H9 (cell line): Measurements from ENCODE around the gene TTC28. TPM values are rescaled to one million over a fixed set of nuclear protein-coding genes. Genes with fewer than 3 reads are reported as not detected.

Experiments
- DNase-seq: peaks from one replicate; pipeline ENCODE4 v3.0.0-alpha.2; 2017
- H2AFZ ChIP-seq: one replicate; pipeline ENCODE4 v1.6.1; 2013; ENCODE audit warnings: mild to moderate bottlenecking, low read length, control low read depth, moderate library complexity
- H2AK5ac ChIP-seq: 2 replicates; pipeline ENCODE4 v1.6.1; 2013; ENCODE audit warnings: low read length, control low read depth, mixed read lengths; ENCODE audit not compliant: insufficient read length
- H2BK120ac ChIP-seq: one replicate; pipeline ENCODE4 v1.6.1; 2013; ENCODE audit warnings: low read depth, mild to moderate bottlenecking, low read length, control low read depth, inconsistent platforms; ENCODE audit not compliant: poor library complexity, severe bottlenecking
- H2BK12ac ChIP-seq: 2 replicates; pipeline ENCODE4 v1.6.1; 2013; ENCODE audit warnings: low read length, control low read depth, mixed read lengths, low read depth; ENCODE audit not compliant: insufficient read length
- H2BK15ac ChIP-seq: 2 replicates; pipeline ENCODE4 v1.6.1; 2013; ENCODE audit warnings: low read depth, low read length, control low read depth
- H2BK20ac ChIP-seq: one replicate; pipeline ENCODE4 v1.6.1; 2013; ENCODE audit warnings: low read depth, mild to moderate bottlenecking, low read length, control low read depth, inconsistent platforms; ENCODE audit not compliant: poor library complexity, severe bottlenecking
- H2BK5ac ChIP-seq: 2 replicates; pipeline ENCODE4 v1.6.1; 2013; ENCODE audit warnings: low read length, control low read depth, mixed read lengths; ENCODE audit not compliant: insufficient read length
- H3K14ac ChIP-seq: 2 replicates; pipeline ENCODE4 v1.6.1; 2013; ENCODE audit warnings: low read length, control low read depth; ENCODE audit not compliant: insufficient read depth
- H3K18ac ChIP-seq: 2 replicates; pipeline ENCODE4 v1.6.1; 2013; ENCODE audit warnings: low read depth, mild to moderate bottlenecking, mixed read lengths, low read length, control low read depth; ENCODE audit not compliant: insufficient read length
- H3K23ac ChIP-seq: 2 replicates; pipeline ENCODE4 v1.6.1; 2013; ENCODE audit warnings: low read length, control low read depth, mixed read lengths, low read depth; ENCODE audit not compliant: insufficient read length
- H3K23me2 ChIP-seq: 2 replicates; pipeline ENCODE4 v1.6.1; 2013; ENCODE audit warnings: low read depth, mild to moderate bottlenecking, mixed read lengths, low read length, control low read depth; ENCODE audit not compliant: insufficient read length, poor library complexity, severe bottlenecking
- H3K27ac ChIP-seq: 2 replicates; pipeline ENCODE4 v1.5.1; 2013; ENCODE audit warnings: low read length, control low read depth, mixed read lengths, low read depth; ENCODE audit not compliant: insufficient read length
- H3K27me3 ChIP-seq: 2 replicates; pipeline ENCODE4 v1.6.1; 2013; ENCODE audit warnings: low read length, control low read depth, inconsistent platforms; ENCODE audit not compliant: insufficient read depth
- H3K4ac ChIP-seq: 2 replicates; pipeline ENCODE4 v1.6.1; 2013; ENCODE audit warnings: low read depth, mild to moderate bottlenecking, control low read depth, inconsistent platforms, low read length, moderate library complexity
- H3K4me1 ChIP-seq: 2 replicates; pipeline ENCODE4 v1.6.1; 2013; ENCODE audit warnings: low read length, control low read depth, inconsistent platforms; ENCODE audit not compliant: insufficient read depth
- H3K4me2 ChIP-seq: 2 replicates; pipeline ENCODE4 v1.6.1; 2013; ENCODE audit warnings: low read length, control low read depth, mixed read lengths; ENCODE audit not compliant: insufficient read length, insufficient read depth
- H3K56ac ChIP-seq: 2 replicates; pipeline ENCODE4 v1.6.1; 2013; ENCODE audit warnings: low read depth, mild to moderate bottlenecking, mixed read lengths, low read length, control low read depth; ENCODE audit not compliant: insufficient read length
- H3K79me1 ChIP-seq: 2 replicates; pipeline ENCODE4 v1.6.1; 2013; ENCODE audit warnings: low read depth, mild to moderate bottlenecking, moderate library complexity, low read length, control low read depth, inconsistent platforms; ENCODE audit not compliant: insufficient read depth, poor library complexity, severe bottlenecking
- H3K79me2 ChIP-seq: 2 replicates; pipeline ENCODE4 v1.6.1; 2013; ENCODE audit warnings: low read length, control low read depth, inconsistent platforms; ENCODE audit not compliant: insufficient read depth
- H3K9ac ChIP-seq: 2 replicates; pipeline ENCODE4 v1.6.1; 2013; ENCODE audit warnings: low read length, control low read depth, mixed read lengths; ENCODE audit not compliant: insufficient read length; ENCODE audit errors: extremely low read depth
- H3K9me3 ChIP-seq: one replicate; pipeline ENCODE4 v1.6.1; 2013; ENCODE audit warnings: low read depth, low read length, inconsistent platforms; ENCODE audit not compliant: control insufficient read depth
- H3T11ph ChIP-seq: one replicate; pipeline ENCODE4 v1.6.1; 2013; ENCODE audit warnings: mild to moderate bottlenecking, low read length, control low read depth, inconsistent platforms
- H4K20me1 ChIP-seq: one replicate; pipeline ENCODE4 v1.6.1; 2013; ENCODE audit not compliant: control insufficient read depth, insufficient read length, insufficient read depth
- H4K5ac ChIP-seq: 2 replicates; pipeline ENCODE4 v1.6.1; 2013; ENCODE audit warnings: low read depth, mild to moderate bottlenecking, mixed read lengths, low read length, control low read depth; ENCODE audit not compliant: insufficient read length
- H4K8ac ChIP-seq: replicated peaks from 2 replicates; pipeline ENCODE4 v1.6.1; 2013; ENCODE audit warnings: low read length, control low read depth, mixed read lengths, low read depth; ENCODE audit not compliant: insufficient read length
- H4K91ac ChIP-seq: 2 replicates; pipeline ENCODE4 v1.6.1; 2013; ENCODE audit warnings: low read depth, mild to moderate bottlenecking, moderate library complexity, mixed read lengths, low read length, control low read depth; ENCODE audit not compliant: insufficient read length
- H3K27ac Mint-ChIP-seq, 3 experiments: 2 replicates in 2 of 3; 3 replicates in 1 of 3; pipeline ENCODE4 v1.8.0; 2020 to 2021; ENCODE audit warnings: mixed read lengths in 3 of 3, mild to moderate bottlenecking in 1 of 3, moderate library complexity in 1 of 3
- H3K27me3 Mint-ChIP-seq: 2 replicates; pipeline ENCODE4 v1.8.0; 2021; ENCODE audit warnings: low read depth, mild to moderate bottlenecking, moderate library complexity, mixed read lengths
- H3K36me3 Mint-ChIP-seq, 3 experiments: 2 replicates in 2 of 3; 3 replicates in 1 of 3; pipeline ENCODE4 v1.8.0; 2020 to 2021; ENCODE audit warnings: low read depth in 3 of 3, mixed read lengths in 3 of 3; ENCODE audit not compliant: insufficient read depth in 1 of 3
- H3K4me1 Mint-ChIP-seq, 2 experiments: 2 replicates each; pipeline ENCODE4 v1.8.0; 2020; ENCODE audit warnings: mixed read lengths in 2 of 2
- H3K4me3 Mint-ChIP-seq, 2 experiments: 2 replicates in 1 of 2; 3 replicates in 1 of 2; pipeline ENCODE4 v1.8.0; 2020 to 2021; ENCODE audit warnings: mild to moderate bottlenecking in 2 of 2, mixed read lengths in 2 of 2, moderate library complexity in 1 of 2
- H3K9me3 Mint-ChIP-seq, 2 experiments: 2 replicates in 1 of 2; 3 replicates in 1 of 2; pipeline ENCODE4 v1.8.0; 2020; ENCODE audit warnings: mild to moderate bottlenecking in 2 of 2, mixed read lengths in 2 of 2, moderate library complexity in 1 of 2
- CTCF ChIP-seq: fragments of 200-600 bp; sonication (generic); conservative IDR thresholded peaks from 3 replicates; pipeline ENCODE4 v1.8.0; 2021; ENCODE audit warnings: antibody characterized with exemption, mild to moderate bottlenecking
- WGBS: extraction: QIAGEN DNeasy Blood & Tissue Kit; methylation state at CpG from one replicate; pipeline ENCODE4 v1.1.7; 2013; ENCODE audit warnings: missing lambda C conversion rate, low lambda C conversion rate, mixed read lengths; ENCODE audit not compliant: insufficient read length; ENCODE audit errors: extremely low coverage; 5-methylcytosine and 5-hydroxymethylcytosine counted together
- total RNA-seq: library from RNA; stranded (reverse); gene quantifications from 2 replicates; pipeline ENCODE4 v1.2.1, GENCODE V29; 2021

The TTC28 gene
- total RNA-seq, 1 experiment from 2014 or later = 13.6 TPM

- Histone ChIP-seq H3K9me3 (no peaks in the 10 kb centered on the region), H3K23me2 (no peaks in the 10 kb centered on the region), H3K79me1 (no peaks in the 10 kb centered on the region), H4K20me1 (no peaks in the 10 kb centered on the region), H3K4ac (no peak overlapping the region), H3K79me2 (no peaks in the 10 kb centered on the region), H2BK12ac (no peak overlapping the region), H3T11ph (no peak overlapping the region), H2BK15ac (no peak overlapping the region), H3K14ac (no peak overlapping the region), H4K91ac (no peak overlapping the region), H3K56ac (no peak overlapping the region), H3K27me3 (no peaks in the 10 kb centered on the region), H2BK120ac (no peak overlapping the region), H3K27ac (no peak overlapping the region), H3K4me2 (no peak overlapping the region), H2BK20ac (no peak overlapping the region), H3K9ac (no peak overlapping the region), H2BK5ac (no peak overlapping the region), H3K18ac (no peak overlapping the region), H3K4me1 (no peaks in the 10 kb centered on the region; the same call in 1 of the 2 replicates), H3K23ac (no peak overlapping the region), H4K5ac (no peak overlapping the region), H2AFZ (no peak overlapping the region), H2AK5ac (no peak overlapping the region), H4K8ac (no peak overlapping the region)
- H3K9me3 Mint-ChIP-seq = peaks cover 0 to 7% of the 10 kb centered on the region in 2 experiments; a peak in 2 of 5 replicates
- peak overlapping the region; percentile 1 to 47 (median 36); a peak in 5 of 7 replicates for H3K27ac Mint-ChIP-seq
- H3K36me3 Mint-ChIP-seq = peaks cover 6 to 15% (median 9%) of the 10 kb centered on the region in 3 experiments; a peak in 5 of 7 replicates
- H3K4me1 Mint-ChIP-seq = peaks cover 15% of the 10 kb centered on the region in 2 experiments
- DNase-seq = no peak
- H3K27me3 Mint-ChIP-seq = no peaks in the 10 kb centered on the region
- TF ChIP-seq CTCF = no peak
- no peak overlapping the region for H3K4me3 Mint-ChIP-seq
- WGBS = no CpG with 5 or more reads among the region's 15 CpGs
Measured at GRCh38 chr22:27966168-27967064, 713.2 kb downstream of the TTC28 start.
